M059J (cell line): ENCODE data around the gene ESYT1. TPM values are rescaled to one million over a fixed set of nuclear protein-coding genes. Genes with fewer than 3 reads are reported as not detected.
A peak's percentile ranks its signal among the peaks of the same experiment; 100 is the strongest.

Experiments used
- DNase-seq: peaks from one replicate; pipeline ENCODE4 v3.0.0-alpha.2; 2012; ENCODE audit warnings: low read depth
- total RNA-seq: library from RNA; depleted of rRNA; stranded (reverse); fragments of >200 nt; shearing (Covaris generic); gene quantifications from 2 replicates; pipeline ENCODE4 v1.2.3, GENCODE V29; 2014

The ESYT1 gene
- total RNA-seq, 1 experiment from 2014 or later = 117 TPM

GRCh38 chr12:56103066-56103711 is 24.9 kb upstream of the ESYT1 start:
- DNase-seq = no peak

- no peak for DNase-seq
Measured at GRCh38 chr12:56103823-56104108, 24.3 kb upstream of the ESYT1 start.

GRCh38 chr12:56104109-56104814 is 23.8 kb upstream of the ESYT1 start, which contains the start of gene PA2G4:
Gene PA2G4 (plus strand): TSS chr12:56104559. CDS start chr12:56104738, 179 bp downstream.
- peak; percentile 99 for DNase-seq

- DNase-seq = no peak
Measured at GRCh38 chr12:56104815-56105608, 23.1 kb upstream of the ESYT1 start.

- no peak for DNase-seq
Measured at GRCh38 chr12:56105609-56105902, 22.5 kb upstream of the ESYT1 start.

GRCh38 chr12:56107242-56107641 is 20.8 kb upstream of the ESYT1 start:
- no peak for DNase-seq

- no peak for DNase-seq
Measured at GRCh38 chr12:56110571-56110970, 17.5 kb upstream of the ESYT1 start.

GRCh38 chr12:56114084-56114483 is 14.0 kb upstream of the ESYT1 start:
- DNase-seq = no peak

- DNase-seq = peak; percentile 41
Measured at GRCh38 chr12:56115329-56115728, 12.7 kb upstream of the ESYT1 start.

DNA sequence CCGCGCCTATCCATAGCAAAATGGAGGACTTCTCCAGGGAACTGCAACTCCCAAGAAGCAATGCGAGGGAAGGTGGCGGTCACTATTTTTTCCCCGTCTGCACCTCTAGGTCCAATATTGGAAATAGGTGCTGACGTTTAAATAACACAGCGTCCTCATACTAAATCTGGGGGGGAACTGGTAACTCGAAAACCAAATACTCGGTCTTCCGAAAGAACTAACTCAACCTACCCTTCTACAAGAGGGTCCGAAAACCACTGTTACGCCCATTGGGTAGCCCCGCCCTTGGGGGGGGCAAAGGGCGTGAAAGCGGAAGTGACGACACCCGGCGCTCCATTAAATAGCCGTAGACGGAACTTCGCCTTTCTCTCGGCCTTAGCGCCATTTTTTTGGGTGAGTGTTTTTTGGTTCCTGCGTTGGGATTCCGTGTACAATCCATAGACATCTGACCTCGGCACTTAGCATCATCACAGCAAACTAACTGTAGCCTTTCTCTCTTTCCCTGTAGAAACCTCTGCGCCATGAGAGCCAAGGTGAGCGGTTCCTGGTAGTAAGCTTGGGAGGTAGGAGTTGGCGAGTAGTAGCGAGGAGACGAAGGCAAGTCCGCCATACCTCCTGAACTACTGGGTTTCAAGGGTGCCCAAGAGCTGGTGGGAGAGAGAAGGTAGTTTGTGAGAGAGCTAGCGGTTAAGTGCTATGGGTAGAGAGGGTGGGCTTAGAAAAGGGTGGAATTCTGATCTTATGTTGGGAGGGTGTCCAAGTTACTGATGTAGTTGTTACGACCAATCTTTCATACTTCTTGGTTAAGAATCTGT is 11.6 kb upstream of the ESYT1 start, which contains the start of gene RPL41:
Gene RPL41, plus strand, starts transcription at position 367 of the 815 bp plus-strand sequence.
- DNase-seq = peak; percentile 91

DNA sequence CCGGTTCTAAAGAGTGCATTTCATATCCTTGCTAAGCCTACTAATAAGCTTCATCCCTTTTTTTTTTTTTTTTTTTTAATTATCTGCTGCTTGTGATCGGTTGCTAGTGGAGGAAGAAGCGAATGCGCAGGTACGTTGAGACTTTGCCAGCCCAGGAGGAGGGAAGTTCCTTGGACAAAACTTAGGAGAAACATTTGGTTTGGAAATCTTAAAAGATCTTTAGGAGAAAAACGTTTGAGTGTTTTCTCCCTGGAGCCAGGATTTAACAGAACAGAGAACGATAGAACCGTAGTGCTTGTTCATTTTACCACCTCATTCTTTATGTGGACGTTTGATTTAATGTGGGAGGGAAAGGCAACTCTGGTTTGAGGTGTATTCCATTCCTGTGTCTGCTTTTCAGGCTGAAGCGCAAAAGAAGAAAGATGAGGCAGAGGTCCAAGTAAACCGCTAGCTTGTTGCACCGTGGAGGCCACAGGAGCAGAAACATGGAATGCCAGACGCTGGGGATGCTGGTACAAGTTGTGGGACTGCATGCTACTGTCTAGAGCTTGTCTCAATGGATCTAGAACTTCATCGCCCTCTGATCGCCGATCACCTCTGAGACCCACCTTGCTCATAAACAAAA is 10.9 kb upstream of the ESYT1 start:
- peak; percentile 25 for DNase-seq

DNA sequence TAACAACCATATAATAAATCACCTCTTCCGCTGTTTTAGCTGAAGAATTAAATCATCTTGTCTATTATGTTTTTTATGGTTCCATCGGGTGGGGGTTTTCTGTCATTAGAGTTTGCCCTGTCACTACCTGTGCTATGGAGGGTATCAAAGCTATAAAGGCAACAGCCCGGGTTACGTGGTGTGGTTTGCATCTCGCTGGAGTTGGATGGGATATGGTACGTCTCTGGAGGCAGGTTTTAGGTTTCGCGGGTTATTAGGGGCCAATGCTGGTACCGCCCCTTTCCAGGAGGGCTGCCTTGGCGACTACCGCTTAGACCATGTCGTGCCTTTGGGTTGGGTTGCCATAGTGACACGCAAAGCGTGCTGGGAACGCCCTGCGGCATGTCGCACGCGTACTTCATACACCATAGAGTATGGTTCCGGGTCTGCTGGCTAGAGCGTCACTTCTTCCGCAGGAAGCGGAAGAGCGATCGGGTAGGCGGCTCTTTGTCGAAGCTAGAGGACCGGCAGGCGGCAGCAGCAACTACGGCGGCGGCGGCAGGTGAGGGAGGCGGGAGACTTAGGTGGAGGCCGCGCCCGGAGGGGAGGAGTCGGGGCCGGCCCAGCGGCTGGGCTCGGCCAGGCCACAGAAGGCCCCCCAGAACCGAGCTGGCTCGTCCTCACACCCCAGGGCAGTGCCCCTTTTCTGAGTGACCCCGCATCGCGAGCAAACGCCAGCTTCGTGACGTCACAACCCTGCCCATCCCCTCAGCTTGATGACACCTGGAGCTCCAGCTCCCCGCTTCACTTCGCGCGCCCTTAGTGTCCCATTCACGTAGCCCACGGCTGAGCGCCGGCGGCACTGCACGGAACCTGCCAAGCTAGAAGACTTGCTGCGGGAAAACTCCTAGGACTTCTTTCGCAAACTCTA is 10.0 kb upstream of the ESYT1 start, which contains the start of gene ZC3H10:
Gene ZC3H10, plus strand, starts transcription at position 489 of the 910 bp plus-strand sequence. CDS start 2,297 bp downstream, outside the sequence.
- DNase-seq = peak; percentile 98

GRCh38 chr12:56118688-56119357 is 9.2 kb upstream of the ESYT1 start:
- DNase-seq = no peak

DNA sequence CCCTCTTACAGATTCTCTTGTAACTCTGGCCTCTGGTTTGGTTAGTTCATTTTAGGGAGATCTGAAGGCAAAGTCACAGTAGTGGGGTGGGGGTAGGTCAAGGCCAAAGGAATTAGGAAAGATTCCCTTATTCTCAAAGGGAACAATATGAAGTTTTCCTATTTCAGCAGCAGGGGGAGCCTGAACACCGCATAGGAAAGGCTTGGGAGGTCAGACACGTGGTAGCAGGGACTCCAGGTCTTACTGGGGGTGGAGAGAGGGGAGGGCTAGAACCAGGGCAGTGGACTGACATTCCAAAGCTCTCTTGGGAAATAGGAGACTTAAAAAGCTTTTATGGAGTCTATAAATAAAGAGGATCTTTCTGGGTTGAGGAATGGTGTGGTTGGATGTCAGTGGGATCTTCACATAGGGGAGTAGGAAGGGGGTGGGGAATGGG is 8.7 kb upstream of the ESYT1 start:
- DNase-seq = peak; percentile 89

DNA sequence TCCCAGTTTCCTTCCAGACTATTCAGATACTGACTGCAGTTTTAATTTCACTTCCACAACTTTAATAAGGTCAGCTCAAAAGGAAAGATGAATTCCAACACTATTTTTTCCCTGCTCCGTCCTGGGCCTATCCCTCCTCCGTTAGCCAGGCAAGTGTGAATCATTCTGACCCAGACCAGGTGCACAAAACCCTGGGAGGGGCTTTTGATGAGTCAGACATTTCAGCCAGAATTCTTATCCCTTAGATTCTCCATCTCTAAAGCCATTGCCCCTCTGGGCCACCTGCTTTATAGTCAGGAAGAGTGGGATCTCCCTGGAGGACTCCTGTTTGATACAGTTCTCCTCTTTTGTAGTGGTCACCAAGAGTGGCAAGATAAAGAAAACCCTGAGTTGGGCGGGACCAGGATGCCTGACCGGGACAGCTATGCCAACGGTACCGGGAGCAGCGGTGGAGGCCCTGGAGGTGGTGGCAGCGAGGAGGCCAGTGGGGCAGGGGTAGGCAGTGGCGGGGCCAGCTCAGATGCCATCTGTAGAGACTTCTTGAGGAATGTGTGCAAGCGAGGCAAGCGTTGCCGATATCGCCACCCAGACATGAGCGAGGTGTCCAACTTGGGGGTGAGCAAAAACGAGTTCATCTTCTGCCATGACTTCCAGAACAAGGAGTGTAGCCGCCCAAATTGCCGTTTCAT is 7.8 kb upstream of the ESYT1 start:
- DNase-seq = peak; percentile 59

DNA sequence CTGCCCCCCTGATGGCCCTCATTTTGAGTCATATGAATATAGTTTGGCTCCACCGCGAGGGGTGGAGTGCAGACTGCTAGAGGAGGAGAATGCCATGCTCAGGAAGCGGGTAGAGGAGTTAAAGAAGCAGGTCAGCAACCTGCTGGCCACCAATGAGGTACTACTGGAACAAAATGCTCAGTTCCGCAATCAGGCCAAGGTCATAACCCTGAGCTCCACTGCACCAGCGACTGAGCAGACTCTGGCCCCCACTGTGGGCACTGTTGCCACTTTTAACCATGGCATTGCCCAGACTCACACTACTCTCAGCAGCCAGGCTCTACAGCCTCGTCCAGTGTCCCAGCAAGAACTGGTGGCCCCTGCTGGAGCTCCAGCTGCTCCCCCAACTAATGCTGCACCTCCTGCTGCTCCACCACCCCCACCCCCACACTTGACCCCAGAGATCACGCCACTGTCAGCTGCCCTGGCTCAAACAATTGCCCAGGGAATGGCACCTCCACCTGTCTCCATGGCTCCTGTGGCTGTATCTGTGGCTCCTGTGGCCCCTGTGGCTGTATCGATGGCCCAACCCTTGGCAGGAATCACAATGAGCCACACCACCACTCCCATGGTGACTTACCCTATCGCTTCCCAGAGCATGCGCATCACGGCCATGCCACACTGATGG is 6.7 kb upstream of the ESYT1 start:
- DNase-seq = no peak

DNA sequence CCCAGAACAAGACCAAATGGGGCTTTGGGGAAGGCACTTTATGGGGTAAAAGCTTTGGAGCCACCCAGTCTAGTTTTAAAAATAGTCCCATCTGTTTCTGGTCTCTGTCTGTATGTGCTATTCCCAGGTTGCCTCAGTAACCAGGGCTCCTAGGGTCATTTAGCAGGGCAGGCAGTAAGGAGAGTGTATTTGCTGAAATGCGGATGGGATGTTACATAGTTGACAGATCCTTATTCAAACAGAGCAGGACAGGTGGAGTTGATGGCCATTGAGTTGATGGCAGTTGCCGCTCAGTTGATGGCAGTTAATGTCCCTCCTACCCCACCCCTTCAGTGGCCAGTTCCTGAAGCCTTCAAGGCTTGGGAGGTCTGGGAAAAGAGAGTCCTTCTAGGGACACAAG is 5.4 kb upstream of the ESYT1 start:
- DNase-seq = no peak

DNA sequence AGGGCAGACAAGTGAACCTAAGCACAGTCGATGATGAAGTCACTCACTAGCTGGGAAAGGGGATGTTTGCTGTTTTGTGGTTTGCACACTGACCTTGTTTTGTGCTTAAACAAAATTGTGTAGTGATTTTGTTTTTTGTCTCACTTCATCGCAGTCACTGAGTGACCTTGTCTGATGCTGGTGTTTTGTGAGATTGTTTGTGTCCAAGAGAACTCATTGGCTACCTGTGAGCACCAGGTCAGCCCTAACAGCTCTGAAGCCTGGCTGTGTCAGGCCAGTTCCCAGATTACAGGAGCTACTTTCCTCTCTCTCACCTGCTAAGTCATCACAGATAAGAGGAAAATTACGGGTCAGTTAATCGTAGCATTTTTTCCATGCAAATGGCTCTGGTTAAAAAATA is 3.9 kb upstream of the ESYT1 start:
- DNase-seq = no peak
